ENCODE data around the gene AGTPBP1.

AGTPBP1 gene

DNA sequence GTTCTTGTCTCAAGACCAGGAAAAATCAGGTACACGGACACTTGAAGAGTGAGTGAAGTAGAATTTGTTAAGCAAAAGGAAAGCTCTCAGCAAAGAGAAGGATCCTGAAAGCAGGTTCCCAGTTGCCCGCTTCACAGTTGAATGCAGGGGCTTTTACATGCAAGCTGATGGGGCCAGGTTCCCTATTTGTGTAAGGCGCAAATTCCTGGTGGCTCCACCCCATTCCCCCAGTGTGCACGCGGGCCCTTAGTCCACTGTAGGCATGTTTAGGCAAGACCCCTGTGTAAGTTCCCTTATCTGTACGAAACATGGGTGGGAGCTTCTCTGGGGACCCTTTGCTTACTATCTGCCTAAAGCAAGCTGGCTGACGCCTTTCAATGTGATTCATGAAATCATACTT lies 2.7 kb upstream of the AGTPBP1 start:
- in situ Hi-C loops (cut with HindIII; ENCODE audit: low sequenced_read_pairs): no loop called here
- no peak for DNase-seq (ENCODE audit: low read depth, low spot score)
- H3K4me3 ChIP-seq (ENCODE audit: low read depth, low read length): no peak overlapping the region
- no peak for TF ChIP-seq CTCF (IDR thresholded peaks at IDR 0.05; ENCODE audit: low read depth, low read length)

GRCh38 chr9:85743275-85744128 lies 1.7 kb upstream of the AGTPBP1 start:
- peak; percentile 91 for DNase-seq (ENCODE audit: low read depth, low spot score)

GRCh38 chr9:85742597-85742936 lies 813 bp upstream of the AGTPBP1 start:
- no peak for TF ChIP-seq CTCF (IDR thresholded peaks at IDR 0.05; ENCODE audit: low read depth, low read length)
- DNase-seq (ENCODE audit: low read depth, low spot score): peak; percentile 65
- in situ Hi-C loops (cut with HindIII; ENCODE audit: low sequenced_read_pairs): no loop called here
- H3K4me3 ChIP-seq (ENCODE audit: low read depth, low read length): peak overlapping the region; percentile 71

More at GRCh38 chr9:85743275-85744128, 1.7 kb upstream of the AGTPBP1 start:
- no peak for TF ChIP-seq CTCF (IDR thresholded peaks at IDR 0.05; ENCODE audit: low read depth, low read length)
- in situ Hi-C loops (cut with HindIII; ENCODE audit: low sequenced_read_pairs): no loop called here
- H3K4me3 ChIP-seq (ENCODE audit: low read depth, low read length): no peak overlapping the region

DNA sequence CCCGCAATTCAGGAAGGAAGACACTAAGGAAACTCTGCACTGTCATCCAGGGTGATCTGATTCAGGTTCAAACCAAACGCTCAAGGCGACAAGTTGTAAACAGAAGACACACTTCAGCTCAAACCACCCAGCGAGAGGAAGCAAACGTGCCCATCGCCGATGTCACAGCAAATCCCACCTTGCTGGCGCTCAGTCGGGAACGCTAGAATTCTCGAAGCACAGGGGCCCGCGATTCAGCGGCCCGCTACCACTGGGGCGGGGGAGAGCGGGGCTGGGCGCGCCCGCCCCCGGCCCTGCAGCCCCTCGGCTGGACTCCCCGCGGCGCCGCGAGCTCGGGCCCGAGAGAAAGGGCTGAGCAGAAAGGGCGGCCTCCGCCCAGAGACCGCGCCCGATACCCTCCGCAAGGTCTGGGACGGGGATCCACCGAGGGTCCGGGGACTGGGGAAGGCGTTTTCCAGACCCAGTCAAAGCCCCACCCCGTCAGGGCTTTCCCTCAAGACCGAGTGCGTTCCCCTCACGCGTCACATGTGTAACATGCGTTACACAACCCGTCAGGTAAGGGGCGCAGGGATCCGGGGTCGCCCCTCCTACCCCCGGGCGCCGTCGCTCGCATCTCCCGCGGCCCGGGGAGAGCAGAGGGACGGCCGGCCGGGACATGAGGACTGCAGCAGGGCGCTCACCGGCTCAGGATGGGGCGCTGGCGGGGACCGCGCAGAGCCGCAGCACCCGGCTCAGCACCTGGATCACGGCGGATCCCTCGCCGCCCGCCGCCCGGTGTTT lies 469 bp downstream of the AGTPBP1 start:
- peak overlapping the region; percentile 91 for H3K4me3 ChIP-seq (ENCODE audit: low read depth, low read length)
- no peak for DNase-seq (ENCODE audit: low read depth, low spot score)
- TF ChIP-seq CTCF (IDR thresholded peaks at IDR 0.05; ENCODE audit: low read depth, low read length): no peak
- in situ Hi-C loops (cut with HindIII; ENCODE audit: low sequenced_read_pairs): no loop called here

DNA sequence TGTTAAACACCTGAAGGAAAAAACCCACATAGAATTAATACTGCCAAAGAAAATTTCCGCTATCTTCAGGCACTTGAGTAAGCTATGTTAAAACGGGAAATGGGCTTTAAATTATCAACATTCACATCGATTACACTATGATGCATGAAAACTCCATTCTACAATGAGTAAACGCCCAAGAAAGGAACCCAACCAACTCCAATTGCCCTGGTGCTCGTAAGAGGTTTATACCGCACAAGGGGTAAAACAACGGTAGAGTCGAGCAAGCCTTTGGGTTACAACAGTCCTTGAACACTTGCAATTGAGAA lies 1.0 kb downstream of the AGTPBP1 start:
- in situ Hi-C loops (cut with HindIII; ENCODE audit: low sequenced_read_pairs): no loop called here

DNA sequence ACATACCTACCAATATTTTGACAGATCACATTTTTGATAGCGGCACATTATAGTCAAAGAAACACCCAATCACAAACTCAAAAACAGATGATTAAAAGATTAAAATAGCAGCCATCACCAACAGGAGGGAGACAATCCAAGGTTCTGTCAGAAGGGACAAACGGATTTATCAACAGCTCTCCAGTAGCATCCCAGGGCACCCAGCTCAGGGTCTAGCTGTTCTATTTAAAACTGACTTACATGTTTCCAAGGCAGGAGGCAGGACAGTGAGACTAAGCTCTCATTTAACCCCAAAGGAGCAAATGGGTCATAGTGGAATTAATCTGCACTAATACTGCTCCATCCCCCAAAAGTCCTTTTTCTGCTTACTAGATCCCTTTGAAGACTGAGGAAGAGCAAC lies 3.2 kb downstream of the AGTPBP1 start:
- in situ Hi-C loops (cut with HindIII; ENCODE audit: low sequenced_read_pairs): no loop called here
- no peak for TF ChIP-seq CTCF (IDR thresholded peaks at IDR 0.05; ENCODE audit: low read depth, low read length)
- no peak for DNase-seq (ENCODE audit: low read depth, low spot score)
- H3K4me3 ChIP-seq (ENCODE audit: low read depth, low read length): no peak overlapping the region

More for the DNA sequence above, 1.0 kb downstream of the AGTPBP1 start:
- H3K4me3 ChIP-seq (ENCODE audit: low read depth, low read length): peak overlapping the region; percentile 91
- DNase-seq (ENCODE audit: low read depth, low spot score): peak; percentile 37
- no peak for TF ChIP-seq CTCF (IDR thresholded peaks at IDR 0.05; ENCODE audit: low read depth, low read length)
